DND-41 (cell line): ENCODE results near the gene POLR1G.
"Not testable (repeated sequence)": the region's sequence is repeated elsewhere in the genome, so short reads cannot be mapped to it uniquely, and the experiment has no call there.

Experiments
- ATAC-seq: fragments of 200-7000 bp; cut with Tn5 transposase; 3 replicates; pipeline ENCODE4 v1.9.1; 2021; ENCODE audit warnings: low read depth; ENCODE audit not compliant: insufficient read depth
- DNase-seq: peaks from one replicate; pipeline ENCODE4 v3.0.0-alpha.2; 2020
- H2AFZ ChIP-seq: 2 replicates; pipeline ENCODE4 v1.6.0; 2012; ENCODE audit warnings: low read depth, low read length
- H3K27ac ChIP-seq: 2 replicates; pipeline ENCODE4 v1.5.1; 2012; ENCODE audit warnings: low read length, inconsistent platforms
- H3K27me3 ChIP-seq: fragments of 200-600 bp; sonication (generic); 2 replicates; pipeline ENCODE4 v1.6.0; 2012; ENCODE audit warnings: low read length, mild to moderate bottlenecking, inconsistent platforms; ENCODE audit not compliant: insufficient read depth, poor library complexity
- H3K36me3 ChIP-seq: 2 replicates; pipeline ENCODE4 v1.5.1; 2012; ENCODE audit warnings: low read length, inconsistent platforms; ENCODE audit not compliant: insufficient read depth
- H3K4me1 ChIP-seq: 2 replicates; pipeline ENCODE4 v1.5.1; 2012; ENCODE audit warnings: mild to moderate bottlenecking, low read length; ENCODE audit not compliant: insufficient read depth
- H3K4me2 ChIP-seq: 2 replicates; pipeline ENCODE4 v1.6.0; 2012; ENCODE audit warnings: mild to moderate bottlenecking, moderate library complexity, low read length, inconsistent platforms; ENCODE audit not compliant: insufficient read depth
- H3K4me3 ChIP-seq, 2 experiments: fragments of 200-600 bp in 1 of 2; shearing (Covaris generic) in 1 of 2; 2 replicates each; pipeline ENCODE4 v1.5.1; 2012 to 2016; ENCODE audit warnings: inconsistent platforms in 2 of 2, low read length in 2 of 2, mild to moderate bottlenecking in 2 of 2, low read depth in 1 of 2, moderate library complexity in 1 of 2
- H3K79me2 ChIP-seq: 2 replicates; pipeline ENCODE4 v1.6.0; 2012; ENCODE audit warnings: low read length, inconsistent platforms; ENCODE audit not compliant: insufficient read depth
- H3K9ac ChIP-seq: 2 replicates; pipeline ENCODE4 v1.6.0; 2012; ENCODE audit warnings: low read depth, mild to moderate bottlenecking, inconsistent platforms, low read length, moderate library complexity
- H3K9me3 ChIP-seq: 2 replicates; pipeline ENCODE4 v1.5.1; 2012; ENCODE audit warnings: low read length, moderate library complexity, mild to moderate bottlenecking, inconsistent platforms; ENCODE audit not compliant: insufficient read depth, severe bottlenecking
- H4K20me1 ChIP-seq: 2 replicates; pipeline ENCODE4 v1.6.0; 2012; ENCODE audit warnings: low read length; ENCODE audit not compliant: insufficient read depth
- CTCF ChIP-seq: IDR thresholded peaks from 2 replicates; pipeline ENCODE4 v1.5.1; 2012; ENCODE audit warnings: borderline replicate concordance, low read length, moderate library complexity, mild to moderate bottlenecking; ENCODE audit not compliant: poor library complexity, severe bottlenecking; ENCODE audit errors: extremely low read depth
- EZH2 ChIP-seq: IDR thresholded peaks from 3 replicates; pipeline ENCODE4 v1.6.1; 2012; ENCODE audit warnings: borderline replicate concordance, low read depth, mild to moderate bottlenecking, moderate library complexity, low read length, inconsistent platforms; ENCODE audit not compliant: severe bottlenecking

Gene POLR1G

DNA sequence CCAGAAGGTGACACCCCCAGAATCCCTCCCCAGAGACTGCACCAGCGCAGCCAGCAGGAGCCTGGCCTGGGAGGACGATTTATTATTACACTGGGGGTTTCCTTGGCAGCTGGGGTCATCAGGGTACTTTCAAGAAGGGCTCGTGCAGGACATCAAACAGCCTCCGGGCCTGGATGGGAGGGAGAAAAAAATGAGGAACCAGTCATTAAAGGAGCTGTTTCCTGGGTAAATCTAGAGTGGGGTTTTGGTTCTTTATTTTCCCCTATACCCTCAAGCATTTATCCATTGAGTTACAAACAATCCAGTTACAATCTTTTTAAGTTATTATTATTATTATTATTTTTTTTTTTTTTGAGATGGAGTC lies 3.1 kb downstream of the POLR1G start:
- no peak overlapping the region for H2AFZ ChIP-seq
- peaks cover 7% of the 10 kb centered on the region for H3K79me2 ChIP-seq
- H3K4me2 ChIP-seq = no peak overlapping the region
- H3K9ac ChIP-seq = no peak overlapping the region
- ATAC-seq (no peak), DNase-seq (no peak)
- peaks cover 32% of the 10 kb centered on the region for H3K4me1 ChIP-seq
- TF ChIP-seq EZH2 = no peak
- no peak for TF ChIP-seq CTCF
- H3K9me3 ChIP-seq = no peaks in the 10 kb centered on the region
- no peaks in the 10 kb centered on the region for H3K27me3 ChIP-seq
- peaks cover 25% of the 10 kb centered on the region for H3K36me3 ChIP-seq
- no peak overlapping the region for H3K27ac ChIP-seq
- no peak overlapping the region for H3K4me3 ChIP-seq
- peaks cover 3% of the 10 kb centered on the region; the same call in 1 of the 2 replicates for H4K20me1 ChIP-seq

DNA sequence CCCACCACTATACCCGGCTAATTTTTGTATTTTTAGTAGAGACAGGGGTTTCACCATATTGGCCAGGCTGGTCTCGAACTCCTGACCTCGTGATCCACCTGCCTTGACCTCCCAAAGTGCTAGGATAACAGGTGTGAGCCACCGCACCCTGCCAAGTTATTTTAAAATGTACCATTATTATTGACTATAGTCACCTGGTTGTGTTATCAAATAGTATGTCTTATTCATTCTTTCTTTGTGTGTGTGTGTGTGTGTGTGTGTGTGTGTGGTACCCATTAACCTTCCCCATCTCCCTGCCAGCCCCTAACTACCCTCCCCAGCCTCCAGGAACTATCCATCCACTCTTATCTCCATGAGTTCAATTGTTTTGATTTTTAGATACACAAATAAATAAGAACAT lies 3.9 kb downstream of the POLR1G start:
- not testable (repeated sequence) for H3K4me2 ChIP-seq, H3K27me3 ChIP-seq
- peaks cover 28% of the 10 kb centered on the region for H3K36me3 ChIP-seq

DNA sequence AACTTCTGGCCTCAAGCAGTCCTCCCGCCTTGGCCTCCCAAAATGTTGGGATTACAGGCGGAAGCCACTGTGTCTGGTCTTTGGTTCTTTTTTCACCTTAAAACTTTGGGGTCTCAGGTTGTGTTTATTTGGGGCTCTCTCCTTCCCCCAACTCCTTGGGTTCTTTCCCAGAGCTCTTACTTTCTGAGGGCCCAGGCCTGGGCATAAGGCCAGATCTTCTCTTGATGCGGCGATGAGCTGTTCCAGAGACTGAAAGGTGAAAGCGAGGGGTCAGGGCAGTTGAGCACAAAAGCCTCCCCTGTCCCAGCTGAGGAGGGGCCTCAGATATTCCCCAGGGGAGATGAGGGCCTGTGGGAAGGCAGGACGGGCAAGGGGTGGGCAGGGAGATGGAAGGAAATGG lies 7.1 kb downstream of the POLR1G start:
- H3K4me3 ChIP-seq = no peak overlapping the region
- H3K27me3 ChIP-seq = no peaks in the 10 kb centered on the region
- H3K9ac ChIP-seq = no peak overlapping the region
- peaks cover 3% of the 10 kb centered on the region; the same call in 1 of the 2 replicates for H4K20me1 ChIP-seq
- no peak overlapping the region for H2AFZ ChIP-seq
- ATAC-seq (no peak), DNase-seq (no peak)
- no peak overlapping the region for H3K27ac ChIP-seq
- H3K36me3 ChIP-seq = peaks cover 37% of the 10 kb centered on the region
- H3K4me1 ChIP-seq = 0 out of 2 replicates have a peak, but pooled peaks cover 2% of the 10 kb centered on the region
- no peaks in the 10 kb centered on the region for H3K9me3 ChIP-seq
- TF ChIP-seq EZH2 (no peak), CTCF (no peak)
- no peak overlapping the region for H3K4me2 ChIP-seq
- H3K79me2 ChIP-seq = no peaks in the 10 kb centered on the region

More for the DNA sequence above, 3.9 kb downstream of the POLR1G start:
- not testable (repeated sequence) for H3K9ac ChIP-seq, ATAC-seq, H4K20me1 ChIP-seq, H3K79me2 ChIP-seq, H2AFZ ChIP-seq, H3K9me3 ChIP-seq, H3K4me3 ChIP-seq, H3K27ac ChIP-seq, DNase-seq
- H3K4me1 ChIP-seq = peaks cover 25% of the 10 kb centered on the region

- no peak overlapping the region for H3K9ac ChIP-seq
- peaks cover 6% of the 10 kb centered on the region; the same call in 1 of the 2 replicates for H4K20me1 ChIP-seq
- no peak overlapping the region for H3K27ac ChIP-seq
- H3K79me2 ChIP-seq = no peaks in the 10 kb centered on the region
- ATAC-seq = no peak
- H3K9me3 ChIP-seq = no peaks in the 10 kb centered on the region
- H3K36me3 ChIP-seq = peaks cover 39% of the 10 kb centered on the region
- no peaks in the 10 kb centered on the region for H3K27me3 ChIP-seq
- no peak overlapping the region for H2AFZ ChIP-seq
- H3K4me1 ChIP-seq = peaks cover 11% of the 10 kb centered on the region
- no peak overlapping the region for H3K4me2 ChIP-seq
- TF ChIP-seq EZH2 (no peak), CTCF (no peak)
- H3K4me3 ChIP-seq = no peak overlapping the region
- DNase-seq = no peak
Observed at GRCh38 chr19:45414468-45414867, 8.0 kb downstream of the POLR1G start.
